IPS-NIHi11 (cell line): ENCODE measurements around the gene CNPPD1.
A peak's percentile ranks its signal among the peaks of the same experiment; 100 is the strongest.

Source experiments
- DNase-seq: peaks from one replicate; pipeline ENCODE4 v3.0.0; 2012; ENCODE audit warnings: mixed read lengths, low spot score

The CNPPD1 gene

DNA sequence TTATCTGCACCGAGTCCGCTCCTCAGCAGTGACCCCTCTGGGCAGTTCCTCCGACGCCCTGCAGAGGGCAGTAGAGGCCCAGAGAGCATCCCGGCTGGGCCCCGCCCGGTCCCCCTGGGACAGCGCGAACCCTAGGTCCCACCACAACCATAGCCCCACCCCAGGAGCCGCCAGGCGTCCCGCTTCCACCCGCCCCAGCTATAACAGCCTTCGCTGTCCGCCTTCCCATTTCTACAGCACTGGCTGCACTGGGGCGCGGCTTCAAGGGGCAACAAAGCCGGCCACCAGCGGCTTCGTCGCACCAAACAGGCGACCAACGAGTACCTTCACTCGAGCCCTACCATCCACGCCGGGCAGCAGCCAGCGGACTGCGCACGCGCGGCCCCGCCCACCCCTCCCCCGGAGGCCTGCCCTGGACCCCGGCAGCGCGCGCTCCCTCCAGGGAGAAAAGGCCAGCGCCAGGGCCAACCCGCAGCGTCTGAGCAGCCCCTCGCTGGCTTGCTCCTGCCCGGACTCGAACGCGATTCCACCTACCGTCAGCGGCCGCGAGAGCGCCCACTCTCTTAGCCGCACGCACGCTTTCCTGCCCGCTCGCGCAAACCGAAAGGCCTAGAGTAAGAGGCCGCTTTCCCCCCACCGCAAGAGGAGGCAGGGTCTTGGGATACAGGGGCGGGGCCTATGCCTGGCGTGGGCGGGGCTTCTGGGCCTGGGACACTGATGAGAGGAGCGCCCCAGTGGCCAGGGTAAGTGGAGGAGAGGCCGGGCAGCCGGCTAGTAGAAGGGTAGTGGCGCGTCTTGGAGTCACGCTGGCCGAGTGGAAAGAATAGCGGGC, 16.3 kb downstream of the CNPPD1 start, which contains the start of gene NHEJ1:
TSS of gene NHEJ1 (minus strand) at position 630 of the 832 bp plus-strand sequence. CDS start 2,453 bp downstream, outside the sequence.
- peak; percentile 97 for DNase-seq

DNA sequence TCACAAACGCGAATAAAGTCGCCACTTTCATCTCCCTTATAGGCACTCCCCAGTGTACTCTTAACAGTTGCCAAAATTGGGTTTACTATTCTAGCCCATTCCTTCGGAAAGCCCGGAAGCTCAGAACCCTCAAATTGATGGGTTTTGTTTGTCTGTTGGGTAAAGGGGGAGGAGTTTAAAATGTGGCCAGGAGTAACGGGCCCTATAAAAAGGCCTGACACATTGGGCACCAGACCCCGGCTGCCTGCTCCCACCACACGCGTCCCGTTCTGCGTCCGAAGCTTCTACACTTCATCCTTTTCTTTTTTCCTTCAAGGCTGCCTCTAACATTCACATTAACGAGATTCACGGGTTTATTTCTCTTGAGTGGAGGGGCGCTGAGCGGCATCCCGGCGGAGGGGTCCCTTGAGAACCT, 16.9 kb downstream of the CNPPD1 start:
- no peak for DNase-seq

DNA sequence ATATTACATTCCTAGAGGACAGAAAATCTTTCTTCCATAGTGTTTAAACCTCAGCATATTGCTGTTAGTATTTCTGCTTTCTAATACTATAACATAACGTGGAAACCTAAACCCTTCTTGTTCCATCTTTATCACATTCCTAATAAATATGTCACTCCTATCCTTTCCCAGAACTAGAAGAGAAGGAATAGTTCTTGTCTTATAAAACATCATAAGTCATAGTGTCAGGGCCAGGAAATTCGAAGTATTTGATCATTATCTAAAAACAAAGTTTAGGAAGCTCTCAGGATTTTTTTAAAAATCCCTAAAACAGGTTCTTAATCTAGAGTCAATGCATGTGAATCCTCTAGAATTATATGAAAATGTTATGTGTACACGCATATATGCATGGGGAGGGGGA, 18.1 kb downstream of the CNPPD1 start:
- DNase-seq: no peak

DNA sequence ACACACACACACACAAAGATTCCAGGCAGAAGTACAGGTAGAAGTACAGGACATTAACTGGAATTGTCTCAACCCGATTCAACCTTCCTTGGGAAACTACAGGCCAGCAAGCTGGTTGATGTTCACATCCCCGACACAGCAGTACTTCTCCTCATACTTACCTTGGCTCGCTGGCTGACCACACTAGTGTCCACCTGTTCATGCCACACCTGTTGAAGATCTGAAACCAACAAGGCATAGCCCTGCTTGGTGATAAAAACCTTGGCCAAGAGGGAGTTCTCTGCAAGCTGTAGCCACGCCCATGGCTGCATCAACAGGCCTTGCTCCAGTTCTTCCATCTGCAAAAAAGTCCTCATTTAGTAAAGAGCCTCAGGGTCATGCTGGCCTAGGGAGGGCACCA, 18.7 kb downstream of the CNPPD1 start:
- DNase-seq: no peak

DNA sequence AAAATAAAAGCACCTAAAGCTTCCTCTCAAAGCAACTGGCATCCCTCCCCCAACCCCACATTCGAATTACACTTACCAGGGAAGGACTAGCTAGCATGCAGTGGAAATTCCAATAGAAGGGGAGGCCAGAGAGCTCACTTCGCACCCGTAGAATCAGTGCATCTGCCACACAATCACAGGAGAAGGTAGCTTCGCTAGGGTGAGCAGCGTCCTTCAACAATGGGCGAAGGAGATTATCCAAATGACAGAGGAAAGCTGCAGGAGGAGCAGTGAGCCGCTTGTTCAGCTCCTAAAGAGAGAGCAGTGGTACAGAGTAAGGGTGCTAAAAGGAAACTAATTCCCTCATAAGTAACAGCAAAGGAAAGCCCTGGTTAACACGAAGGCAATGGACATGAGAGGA, 19.3 kb downstream of the CNPPD1 start:
- DNase-seq: no peak

DNA sequence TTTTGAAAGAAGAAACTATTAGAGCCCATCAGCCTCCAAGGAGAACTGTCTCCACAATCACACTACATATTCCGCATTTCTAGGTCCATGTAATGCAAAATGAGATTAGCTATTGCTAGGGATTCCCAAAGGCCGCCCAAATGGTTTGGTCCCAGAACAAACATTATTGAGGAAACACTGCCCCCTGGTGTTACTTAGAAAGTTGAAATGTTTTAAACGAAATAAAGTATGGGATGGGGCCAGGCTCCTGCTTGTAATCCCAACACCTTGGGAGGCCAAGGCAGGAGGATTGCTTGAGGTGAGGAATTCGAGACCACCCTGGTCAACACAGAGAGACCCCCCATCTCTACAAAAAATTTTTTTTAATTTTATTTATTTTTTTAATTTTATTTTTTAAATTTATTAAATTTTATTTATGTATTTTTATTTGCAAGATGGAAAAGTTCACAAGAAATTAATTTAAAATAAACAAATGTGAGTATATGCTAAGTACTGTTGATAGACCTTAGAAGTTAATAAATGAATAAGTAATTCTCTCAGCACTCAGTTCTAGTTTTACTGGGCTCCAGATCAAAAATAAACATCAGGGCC, 21.6 kb downstream of the CNPPD1 start:
- peak; percentile 70 for DNase-seq

DNA sequence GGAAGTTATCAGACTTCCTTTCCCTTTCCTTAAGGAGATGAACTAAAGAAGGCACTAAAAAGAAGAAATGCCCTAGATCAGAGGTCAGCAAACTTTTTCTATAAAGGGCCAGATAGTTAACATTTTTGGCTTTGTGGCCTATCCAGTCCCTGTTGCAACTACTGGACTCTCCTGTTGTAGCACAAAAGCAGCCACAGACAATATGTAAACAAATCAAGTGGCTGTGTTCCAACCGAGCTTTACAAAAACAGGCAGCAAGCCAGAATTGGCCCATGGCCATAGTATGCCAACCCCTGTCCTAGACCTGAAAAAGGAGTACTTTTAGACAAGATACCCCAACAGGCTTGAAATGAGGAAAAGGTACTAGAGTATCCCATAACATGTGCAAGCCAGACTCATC, 27.1 kb downstream of the CNPPD1 start:
- no peak for DNase-seq

DNA sequence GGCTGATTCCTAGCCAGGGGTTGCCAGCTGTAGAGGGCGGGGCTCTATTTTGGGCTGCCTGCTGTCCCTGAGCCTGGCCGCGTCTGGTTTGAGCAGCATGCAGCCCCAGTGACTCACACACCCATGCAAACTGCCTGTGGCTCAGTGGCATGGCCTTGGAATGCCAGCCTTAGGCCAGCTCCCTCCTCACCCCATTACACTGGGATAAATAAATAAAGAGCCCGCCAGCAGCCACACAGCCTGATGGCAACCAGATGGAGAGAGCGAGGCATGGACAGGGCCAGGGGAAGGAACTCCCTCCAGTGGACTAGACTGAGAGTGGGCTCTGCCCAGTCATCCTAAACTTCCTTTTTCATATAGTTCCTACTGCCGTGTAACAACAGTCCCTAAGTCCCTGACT, 34.4 kb downstream of the CNPPD1 start:
- no peak for DNase-seq

DNA sequence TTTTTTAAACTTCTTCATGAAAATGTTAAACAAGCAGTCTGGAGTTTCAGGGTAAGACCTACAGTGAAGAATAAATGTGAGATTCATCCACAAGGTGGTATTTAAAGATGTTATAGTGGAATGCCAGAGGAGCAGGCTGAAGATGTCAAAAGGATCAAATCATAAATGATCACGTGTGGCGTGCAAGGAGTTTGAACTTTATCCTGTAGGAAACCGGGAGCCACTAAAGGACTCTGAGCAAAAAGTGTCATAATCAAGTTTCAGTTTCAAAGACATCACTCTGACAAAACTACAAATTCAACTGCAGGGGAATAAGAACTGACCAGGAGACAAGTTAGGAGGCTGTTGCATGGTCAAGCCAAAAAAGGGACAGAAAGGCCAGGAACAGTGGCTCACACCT, 36.0 kb downstream of the CNPPD1 start:
- DNase-seq: no peak

DNA sequence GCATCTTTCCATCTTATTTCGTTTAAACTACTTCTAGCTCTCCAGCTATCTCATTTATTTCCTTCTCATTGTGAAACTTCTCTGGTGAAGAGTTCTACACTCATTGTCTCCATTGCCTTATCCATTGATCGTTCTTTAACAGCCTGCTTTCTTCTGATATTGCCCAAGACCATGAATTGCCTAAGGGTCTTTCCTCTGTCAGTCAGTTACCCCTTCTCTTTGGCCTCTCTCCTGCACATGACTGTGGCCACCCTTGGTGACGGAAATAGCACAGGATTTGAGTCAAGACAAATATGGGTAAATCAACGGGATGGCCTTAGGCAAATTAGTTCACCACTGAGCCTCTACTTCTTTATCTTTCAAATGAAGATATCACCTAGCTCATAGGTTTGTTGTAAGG, 42.7 kb downstream of the CNPPD1 start:
- DNase-seq: no peak

DNA sequence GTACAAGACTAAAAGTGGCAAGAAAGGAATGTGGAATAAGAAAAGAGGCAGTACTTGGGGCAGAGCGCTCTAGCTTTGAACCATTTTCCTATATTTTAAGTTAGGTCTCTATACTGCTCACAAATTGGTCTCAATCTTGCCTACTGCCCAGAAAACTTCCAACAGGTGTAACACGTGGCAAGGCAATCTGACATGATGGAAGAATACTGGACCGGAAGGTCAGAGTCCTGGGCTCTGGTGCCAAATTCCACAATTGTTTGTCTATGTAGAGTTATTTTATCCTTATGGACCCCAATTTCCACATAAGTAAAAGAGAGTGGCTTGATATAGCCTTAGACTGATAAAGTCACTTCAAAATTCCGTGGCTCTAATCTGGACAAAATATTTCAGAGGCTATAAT, 45.0 kb downstream of the CNPPD1 start:
- DNase-seq: no peak

DNA sequence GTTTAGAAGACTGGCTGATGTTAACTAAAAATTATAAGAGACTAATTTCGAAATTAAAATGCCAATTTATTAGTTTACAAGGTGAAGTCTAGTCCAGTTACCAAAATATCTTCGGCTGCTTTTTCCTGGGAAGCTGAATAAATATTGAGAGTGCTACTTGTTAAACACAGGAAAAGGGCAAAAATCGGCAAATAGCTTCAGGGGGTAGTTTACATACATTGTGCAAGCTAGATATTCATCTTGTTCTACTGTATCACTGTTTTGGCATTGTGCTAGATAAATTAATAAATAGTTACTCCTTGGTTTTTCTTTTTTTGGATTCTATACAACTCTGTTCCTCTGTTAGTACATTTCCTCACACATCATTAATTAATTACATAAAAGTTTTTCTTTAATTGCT, 45.4 kb downstream of the CNPPD1 start:
- DNase-seq: no peak

DNA sequence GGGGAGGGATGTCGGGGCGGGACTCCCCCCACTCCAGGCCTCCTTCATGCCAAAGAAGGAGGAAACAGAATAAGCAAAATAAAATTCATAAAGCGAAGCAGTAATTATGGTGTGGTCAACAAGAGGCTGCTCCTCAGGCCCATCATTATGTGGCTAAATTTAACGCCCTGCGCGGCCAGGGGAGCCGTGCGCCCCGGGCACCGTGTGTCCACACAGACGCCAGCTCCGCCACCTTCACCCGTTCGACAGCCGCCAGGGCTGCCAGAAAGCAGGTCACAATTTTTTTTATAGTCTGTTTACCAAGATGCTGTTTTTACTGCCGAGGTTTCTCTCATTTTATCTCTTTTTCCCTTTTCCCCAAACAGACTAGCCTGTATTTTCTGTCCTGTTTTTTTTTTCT, 47.1 kb downstream of the CNPPD1 start:
- no peak for DNase-seq

DNA sequence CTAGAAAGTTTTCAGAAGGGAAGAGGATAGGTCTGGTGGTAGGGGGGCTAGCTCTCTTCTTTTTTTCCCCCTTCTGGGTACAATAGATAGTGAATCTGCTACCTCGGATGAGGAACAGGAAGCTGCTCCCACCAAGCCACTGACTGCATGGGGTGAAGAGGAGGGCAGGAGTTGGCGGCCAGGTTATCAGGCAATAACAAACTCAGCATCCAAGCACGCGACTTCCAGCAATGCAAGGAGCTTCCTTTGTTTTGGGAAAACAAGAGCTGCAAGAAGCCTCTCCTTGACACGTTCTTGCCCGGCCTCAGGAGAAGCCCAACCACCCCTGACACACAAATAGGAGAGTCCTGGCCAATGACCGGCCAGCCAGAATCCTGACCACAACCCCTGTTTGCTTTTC, 48.3 kb downstream of the CNPPD1 start:
- DNase-seq: peak; percentile 19

DNA sequence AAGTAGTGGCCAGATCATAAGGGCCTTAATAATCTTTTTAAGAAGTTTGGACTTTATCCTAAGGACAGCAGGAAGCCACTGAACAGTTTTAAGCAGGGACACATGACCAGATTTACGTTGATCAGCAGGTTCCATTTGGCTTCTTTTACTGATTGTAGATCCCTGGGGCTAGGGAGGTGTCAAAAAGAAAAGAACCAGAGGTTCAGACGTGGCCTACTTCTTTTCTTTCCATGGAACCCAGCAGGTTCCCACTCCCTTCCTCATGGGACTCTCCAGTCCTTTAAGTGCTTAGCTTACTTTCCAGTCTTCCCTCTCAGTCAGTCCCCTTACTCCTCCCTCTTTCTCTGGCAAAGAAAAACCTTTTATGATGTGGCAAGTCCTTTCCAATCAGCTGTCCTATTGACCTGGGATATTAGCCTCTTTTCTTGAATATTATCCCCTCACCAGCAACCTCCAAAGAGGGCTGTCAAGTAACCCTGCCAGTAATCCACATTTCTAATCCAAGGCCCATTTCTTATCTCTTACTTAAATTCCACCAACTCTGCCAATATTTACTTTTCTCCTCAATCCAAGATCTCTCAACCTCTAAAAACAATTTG, 49.6 kb downstream of the CNPPD1 start:
- DNase-seq: no peak

DNA sequence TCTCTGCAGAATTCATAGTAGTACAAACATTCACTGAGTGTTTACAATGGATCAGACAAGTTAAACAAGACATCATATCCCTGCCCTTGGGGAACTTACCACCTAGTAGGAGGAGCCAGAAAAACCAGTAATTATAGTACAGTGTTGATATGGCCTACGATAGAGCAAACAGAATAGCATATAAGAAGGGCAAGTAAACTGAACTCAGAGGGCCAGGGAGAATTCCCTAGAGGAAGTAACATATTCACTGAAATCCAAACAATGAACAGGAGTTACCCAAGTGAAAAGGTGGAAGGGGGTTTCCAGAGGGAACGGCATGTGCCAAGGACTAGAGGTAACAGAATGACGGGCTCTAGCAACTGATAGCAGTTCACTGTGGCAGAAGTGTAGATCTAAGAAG, 50.2 kb downstream of the CNPPD1 start:
- DNase-seq: no peak

DNA sequence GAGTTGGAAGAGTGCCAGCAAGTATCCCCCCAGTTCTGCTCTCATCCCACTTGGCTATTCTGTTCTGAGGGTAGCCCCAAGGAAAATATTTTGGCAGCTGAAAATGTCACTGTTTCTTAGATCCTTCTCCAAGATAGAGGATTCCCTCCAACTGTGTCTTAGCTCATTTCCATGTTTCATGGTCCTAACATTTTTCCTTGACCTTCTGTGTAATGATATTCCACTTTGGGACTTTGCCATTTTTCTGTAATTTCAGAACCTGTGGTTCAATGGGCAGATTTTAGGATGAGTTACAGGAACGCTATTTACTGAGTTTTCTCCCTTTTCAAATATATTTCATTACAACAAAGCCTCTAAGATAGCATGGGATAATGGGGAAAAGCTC, 50.8 kb downstream of the CNPPD1 start:
- DNase-seq: no peak

DNA sequence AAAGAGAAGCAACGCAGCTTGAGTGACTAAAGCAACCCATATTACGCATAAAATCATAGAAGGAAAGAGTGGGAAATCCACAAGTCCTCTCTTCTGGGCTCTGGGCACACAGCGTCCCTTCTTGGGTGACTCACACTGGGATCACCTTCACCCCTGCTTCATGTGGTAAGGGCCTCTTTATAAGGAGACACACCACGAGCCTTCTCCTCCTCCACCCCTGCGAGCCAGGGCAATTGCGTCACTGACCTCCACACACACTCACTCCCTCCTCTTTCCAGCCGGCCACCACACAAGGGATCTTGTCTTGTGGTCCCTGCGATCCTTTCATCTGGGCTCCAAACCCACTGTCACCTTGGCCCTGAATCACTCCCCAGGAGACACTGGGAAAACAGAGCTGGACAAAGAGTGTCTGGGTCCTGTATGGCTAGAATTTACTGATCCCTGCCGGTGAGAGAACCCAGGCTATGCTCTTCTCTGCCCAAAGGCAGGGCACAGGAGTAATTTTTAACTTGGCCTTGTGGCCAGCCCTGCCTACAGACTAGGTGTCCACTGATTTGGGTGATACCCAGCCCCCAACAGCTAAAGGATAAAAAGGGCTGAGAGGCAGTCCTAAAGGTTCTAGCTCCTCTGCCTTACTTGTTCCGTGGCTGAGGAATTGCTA, 51.4 kb downstream of the CNPPD1 start:
- no peak for DNase-seq

DNA sequence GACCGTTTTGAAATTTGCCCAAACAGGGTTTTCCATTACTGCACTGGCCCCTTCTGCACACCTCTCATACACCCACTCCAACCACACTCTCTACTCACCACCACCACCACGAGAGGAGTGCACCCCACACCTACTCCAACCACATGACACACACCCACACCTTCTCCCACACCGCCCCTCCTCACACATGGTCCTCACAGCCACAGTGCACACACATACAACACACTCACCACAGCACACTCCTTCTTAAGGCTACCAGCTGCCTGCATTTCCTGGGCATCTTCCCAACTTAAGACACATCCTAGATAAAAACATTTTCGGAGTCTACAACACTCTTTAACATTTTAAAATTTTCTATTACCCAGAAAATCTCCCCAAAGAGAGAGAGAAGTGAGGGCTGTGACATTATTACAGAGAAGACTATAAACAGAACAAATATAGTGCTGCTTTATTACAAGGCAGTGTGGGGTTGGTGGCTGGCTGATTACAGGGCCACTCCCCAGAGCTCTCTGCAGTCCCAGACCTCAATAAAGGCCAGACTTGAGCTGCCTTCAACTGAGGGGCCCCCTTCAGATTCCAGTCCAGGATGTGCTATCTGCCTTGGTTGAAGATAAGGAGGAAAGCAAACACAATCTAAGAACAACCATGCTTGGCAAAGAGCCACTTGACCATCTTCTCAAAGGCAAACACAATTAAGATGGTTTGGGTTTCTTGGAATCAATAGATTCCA, 52.2 kb downstream of the CNPPD1 start:
- DNase-seq: no peak

DNA sequence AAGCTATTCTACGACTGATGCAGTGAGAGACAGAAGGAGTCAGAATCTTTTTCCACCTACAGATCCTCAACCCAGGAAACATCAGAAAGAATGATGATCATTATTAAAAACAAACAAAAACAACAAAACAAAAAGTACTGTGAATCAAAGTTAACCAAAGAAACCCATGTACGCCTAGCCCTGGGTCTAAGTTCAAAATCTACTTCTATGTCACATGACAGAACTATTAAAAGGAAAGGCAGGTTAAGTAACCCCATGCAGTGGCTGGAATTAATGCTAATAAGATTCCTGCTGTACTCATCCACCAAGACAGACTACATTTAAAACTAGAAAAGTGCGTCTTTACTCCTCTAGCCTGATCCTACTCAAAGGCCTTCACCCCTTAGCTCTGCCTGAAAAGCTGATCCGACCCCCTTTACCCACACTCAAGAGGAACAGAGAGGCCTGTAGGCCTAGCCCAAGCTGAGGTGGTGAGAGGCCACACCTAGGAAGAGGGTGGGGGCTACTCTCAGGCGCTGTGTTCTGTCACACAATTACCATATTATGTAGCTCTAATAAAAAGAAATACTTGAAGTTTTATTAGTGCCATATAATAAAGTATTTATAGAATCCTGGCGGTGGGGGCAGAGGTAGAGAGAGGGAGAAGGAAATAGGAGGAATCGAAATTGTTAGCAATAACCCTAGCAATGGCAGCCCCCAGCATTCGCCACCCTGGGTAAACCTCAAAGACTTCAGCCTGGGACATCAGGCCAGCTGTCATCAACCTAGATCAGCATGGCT, 53.2 kb downstream of the CNPPD1 start:
- DNase-seq: no peak

DNA sequence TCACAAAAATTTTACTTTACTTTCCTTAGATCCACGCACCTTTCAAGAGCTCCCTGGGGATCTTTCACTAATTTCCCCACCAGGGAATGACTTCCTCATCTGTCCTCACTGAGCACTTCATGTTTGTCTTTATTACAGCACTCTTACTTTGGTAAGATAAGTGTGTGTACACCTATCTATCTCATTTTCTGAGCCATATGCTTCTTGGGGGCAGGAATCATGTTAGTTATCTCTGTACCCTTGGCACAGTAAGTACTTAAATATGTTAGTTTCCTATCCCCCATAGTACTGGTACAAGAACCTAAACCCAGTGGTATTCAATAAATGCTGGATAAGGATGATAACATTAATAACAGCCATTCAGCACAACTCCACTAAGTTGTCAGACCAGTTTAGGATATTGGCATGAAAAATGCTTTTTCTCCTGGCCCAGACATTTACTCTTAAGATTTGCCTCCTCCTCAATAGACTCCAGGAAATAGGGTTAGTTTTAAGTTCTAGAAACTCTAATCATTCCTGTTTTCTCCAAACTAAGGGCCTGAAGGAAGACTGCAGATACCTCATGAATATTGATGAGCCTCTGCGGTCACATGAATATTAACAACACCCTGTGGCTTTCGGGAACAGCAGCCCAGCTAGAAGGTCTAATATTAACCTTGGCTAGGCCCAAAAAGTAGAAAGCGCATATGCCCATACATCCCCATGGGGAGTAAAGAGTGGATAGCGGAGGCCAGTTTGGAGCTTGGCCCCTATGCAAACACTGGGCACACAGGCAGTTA, 54.3 kb downstream of the CNPPD1 start:
- no peak for DNase-seq
